ENCODE measurements around the gene PIGS.

GRCh38 chr17:28526381-28526780 lies 44.9 kb downstream of the PIGS start:
- TF ChIP-seq EZH2 (IDR thresholded peaks at IDR 0.05; ENCODE audit: low read depth) (no peak), CTCF (conservative IDR thresholded peaks at IDR 0.05) (no peak)

All from PC-9 (cell line).